ENCODE results near the gene TMEM108.
A peak's percentile ranks its signal among the peaks of the same experiment; 100 is the strongest.

TMEM108 gene

DNA sequence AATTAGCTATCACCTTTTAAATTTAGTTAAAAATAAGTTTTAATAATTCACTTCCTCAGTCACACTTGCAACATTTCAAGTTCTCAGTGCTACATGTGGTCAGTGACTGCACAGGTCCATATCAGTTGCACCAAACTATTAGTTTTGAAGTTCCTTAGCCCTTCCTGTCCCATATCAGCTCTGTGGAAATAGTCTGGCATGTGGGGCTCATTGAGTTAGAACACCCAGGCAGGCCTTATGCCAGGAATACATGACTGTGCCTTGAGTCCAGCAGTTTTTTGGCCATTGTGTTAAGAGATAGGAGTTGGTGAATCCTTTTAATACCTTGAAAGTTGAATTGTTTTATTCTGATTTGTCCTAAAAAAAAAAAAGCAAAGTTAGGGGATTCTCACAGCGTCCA, 207.9 kb downstream of the TMEM108 start:
- DNase-seq (ENCODE audit: insufficient read length, low spot score): no peak
- FAIRE-seq: no peak
- no peak for TF ChIP-seq POLR2A (IDR thresholded peaks at IDR 0.05; ENCODE audit: low read depth, low read length)
- no peak for TF ChIP-seq SPI1 (IDR thresholded peaks at IDR 0.05; ENCODE audit: low read depth, low read length)
- no peak for TF ChIP-seq POLR2AphosphoS5 (IDR thresholded peaks at IDR 0.05; ENCODE audit: low read depth, low read length)
- TF ChIP-seq POU2F2 (IDR thresholded peaks at IDR 0.05; ENCODE audit: low read depth, low read length): no peak
- TF ChIP-seq PAX5 (IDR thresholded peaks at IDR 0.05; ENCODE audit: insufficient read depth, low read length, severe bottlenecking): no peak
- TF ChIP-seq TAF1 (IDR thresholded peaks at IDR 0.05; ENCODE audit: low read depth, low read length): no peak

DNA sequence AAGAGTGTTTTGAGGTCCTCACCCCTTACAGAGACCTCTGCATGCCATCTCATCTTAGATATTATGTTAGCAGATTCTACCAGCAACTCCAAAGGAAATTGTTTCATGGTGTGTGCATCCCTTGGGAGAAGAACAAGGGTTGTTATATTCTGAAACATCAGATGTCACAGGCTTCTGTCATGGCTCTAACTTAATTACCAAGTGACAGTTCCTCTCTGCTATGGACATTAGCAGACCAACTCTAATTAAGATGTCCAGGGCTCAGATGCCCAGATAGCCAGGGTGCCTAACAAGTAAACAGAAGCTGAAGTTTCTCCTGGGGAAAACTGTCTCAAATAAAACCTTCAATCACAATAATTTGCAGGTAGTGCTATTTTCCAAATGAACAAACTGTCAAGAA, 208.6 kb downstream of the TMEM108 start:
- no peak for FAIRE-seq
- TF ChIP-seq POU2F2 (IDR thresholded peaks at IDR 0.05; ENCODE audit: low read depth, low read length) (no peak), POLR2A (IDR thresholded peaks at IDR 0.05; ENCODE audit: low read depth, low read length) (no peak), TAF1 (IDR thresholded peaks at IDR 0.05; ENCODE audit: low read depth, low read length) (no peak)
- no peak for DNase-seq (ENCODE audit: insufficient read length, low spot score)

DNA sequence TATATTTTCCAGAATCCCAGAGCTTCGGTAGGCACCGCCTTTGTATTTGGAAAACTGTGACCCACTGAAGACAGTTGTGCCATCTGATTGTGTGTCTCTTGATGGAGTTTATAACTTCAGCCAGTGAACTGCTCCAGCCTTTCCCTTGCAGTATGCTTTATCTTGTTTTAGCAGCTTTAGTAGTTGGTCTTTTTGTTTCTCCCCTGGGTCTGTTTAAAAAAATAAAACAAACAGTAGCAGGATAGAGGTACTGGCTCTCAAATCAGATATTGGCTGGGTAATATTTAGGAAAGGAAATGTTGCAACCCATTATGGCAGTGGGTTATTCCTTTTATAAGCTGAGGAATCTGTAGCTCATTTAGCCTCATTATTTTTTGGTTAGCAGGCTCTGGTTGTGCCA, 210.2 kb downstream of the TMEM108 start:
- no peak for FAIRE-seq
- DNase-seq (ENCODE audit: insufficient read length, low spot score): no peak
- TF ChIP-seq POU2F2 (IDR thresholded peaks at IDR 0.05; ENCODE audit: low read depth, low read length) (no peak), TAF1 (IDR thresholded peaks at IDR 0.05; ENCODE audit: low read depth, low read length) (no peak), PAX5 (IDR thresholded peaks at IDR 0.05; ENCODE audit: insufficient read depth, low read length, severe bottlenecking) (no peak), POLR2A (IDR thresholded peaks at IDR 0.05; ENCODE audit: low read depth, low read length) (no peak), SPI1 (IDR thresholded peaks at IDR 0.05; ENCODE audit: low read depth, low read length) (no peak), POLR2AphosphoS5 (IDR thresholded peaks at IDR 0.05; ENCODE audit: low read depth, low read length) (no peak)

DNA sequence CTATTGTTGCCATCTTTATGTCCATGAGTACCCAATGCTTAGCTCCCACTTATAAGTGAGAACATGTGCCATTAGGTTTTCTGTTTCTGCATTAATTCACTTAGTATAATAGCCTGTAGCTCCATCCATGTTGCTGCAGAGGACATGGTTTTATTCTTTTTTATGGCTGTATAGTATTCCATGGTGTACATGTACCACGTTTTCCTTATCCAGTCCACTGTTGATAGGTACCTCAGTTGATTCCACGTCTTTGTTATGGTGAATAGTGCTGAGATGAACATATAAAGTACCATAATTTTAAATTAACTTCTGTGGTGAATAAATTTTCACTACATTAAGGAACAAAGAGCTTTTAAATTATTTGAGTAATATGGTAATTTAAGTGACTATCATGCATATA, 211.3 kb downstream of the TMEM108 start:
- no peak for TF ChIP-seq TAF1 (IDR thresholded peaks at IDR 0.05; ENCODE audit: low read depth, low read length)
- TF ChIP-seq POLR2A (IDR thresholded peaks at IDR 0.05; ENCODE audit: low read depth, low read length): no peak
- TF ChIP-seq PAX5 (IDR thresholded peaks at IDR 0.05; ENCODE audit: insufficient read depth, low read length, severe bottlenecking): no peak
- TF ChIP-seq POLR2AphosphoS5 (IDR thresholded peaks at IDR 0.05; ENCODE audit: low read depth, low read length): no peak
- no peak for TF ChIP-seq POU2F2 (IDR thresholded peaks at IDR 0.05; ENCODE audit: low read depth, low read length)
- no peak for TF ChIP-seq SPI1 (IDR thresholded peaks at IDR 0.05; ENCODE audit: low read depth, low read length)
- FAIRE-seq: no peak
- no peak for DNase-seq (ENCODE audit: insufficient read length, low spot score)

DNA sequence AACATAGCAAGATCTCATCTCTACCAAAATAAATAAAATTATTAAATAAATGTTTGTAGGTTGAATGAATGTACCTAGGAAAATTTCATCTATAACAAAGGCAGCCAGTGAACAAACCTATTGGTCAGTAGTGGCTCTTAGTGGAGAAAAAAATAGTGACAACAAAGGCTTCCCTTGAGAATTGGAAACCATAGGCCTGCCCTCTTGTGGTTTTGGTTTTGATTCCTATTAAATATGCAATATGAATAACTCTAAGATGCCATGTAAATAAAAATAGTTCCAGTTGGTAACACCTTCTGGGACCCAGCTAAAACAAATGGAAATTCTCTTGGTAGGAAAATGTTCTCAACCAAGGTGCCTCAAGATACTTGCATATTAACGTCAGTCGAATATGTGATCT, 216.0 kb downstream of the TMEM108 start:
- FAIRE-seq (no peak), DNase-seq (ENCODE audit: insufficient read length, low spot score) (no peak)
- TF ChIP-seq TAF1 (IDR thresholded peaks at IDR 0.05; ENCODE audit: low read depth, low read length) (no peak), POU2F2 (IDR thresholded peaks at IDR 0.05; ENCODE audit: low read depth, low read length) (no peak), POLR2A (IDR thresholded peaks at IDR 0.05; ENCODE audit: low read depth, low read length) (no peak), SPI1 (IDR thresholded peaks at IDR 0.05; ENCODE audit: low read depth, low read length) (no peak), POLR2AphosphoS5 (IDR thresholded peaks at IDR 0.05; ENCODE audit: low read depth, low read length) (no peak)

DNA sequence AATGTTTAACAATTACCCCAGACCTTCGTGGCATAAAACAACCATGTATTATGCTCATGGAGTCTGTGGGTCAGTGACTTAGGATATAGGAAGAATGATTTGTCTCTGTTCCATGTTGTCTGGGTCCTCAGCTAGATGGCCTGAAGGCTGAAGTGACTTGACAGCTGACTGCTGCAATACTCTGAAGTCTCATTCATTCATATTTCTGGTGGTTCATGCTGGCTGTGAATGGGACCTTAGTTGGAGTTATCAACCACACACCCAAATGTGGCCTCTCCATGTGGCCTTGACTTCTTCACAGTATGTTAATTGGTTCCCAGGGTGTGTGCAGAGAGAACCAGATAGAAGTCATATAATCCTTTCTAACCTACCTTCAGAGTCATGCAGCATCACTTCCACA, 216.5 kb downstream of the TMEM108 start:
- no peak for FAIRE-seq
- DNase-seq (ENCODE audit: insufficient read length, low spot score): no peak
- TF ChIP-seq SPI1 (IDR thresholded peaks at IDR 0.05; ENCODE audit: low read depth, low read length) (no peak), TAF1 (IDR thresholded peaks at IDR 0.05; ENCODE audit: low read depth, low read length) (no peak), POU2F2 (IDR thresholded peaks at IDR 0.05; ENCODE audit: low read depth, low read length) (no peak), POLR2AphosphoS5 (IDR thresholded peaks at IDR 0.05; ENCODE audit: low read depth, low read length) (no peak), PAX5 (IDR thresholded peaks at IDR 0.05; ENCODE audit: insufficient read depth, low read length, severe bottlenecking) (no peak), POLR2A (IDR thresholded peaks at IDR 0.05; ENCODE audit: low read depth, low read length) (no peak)

DNA sequence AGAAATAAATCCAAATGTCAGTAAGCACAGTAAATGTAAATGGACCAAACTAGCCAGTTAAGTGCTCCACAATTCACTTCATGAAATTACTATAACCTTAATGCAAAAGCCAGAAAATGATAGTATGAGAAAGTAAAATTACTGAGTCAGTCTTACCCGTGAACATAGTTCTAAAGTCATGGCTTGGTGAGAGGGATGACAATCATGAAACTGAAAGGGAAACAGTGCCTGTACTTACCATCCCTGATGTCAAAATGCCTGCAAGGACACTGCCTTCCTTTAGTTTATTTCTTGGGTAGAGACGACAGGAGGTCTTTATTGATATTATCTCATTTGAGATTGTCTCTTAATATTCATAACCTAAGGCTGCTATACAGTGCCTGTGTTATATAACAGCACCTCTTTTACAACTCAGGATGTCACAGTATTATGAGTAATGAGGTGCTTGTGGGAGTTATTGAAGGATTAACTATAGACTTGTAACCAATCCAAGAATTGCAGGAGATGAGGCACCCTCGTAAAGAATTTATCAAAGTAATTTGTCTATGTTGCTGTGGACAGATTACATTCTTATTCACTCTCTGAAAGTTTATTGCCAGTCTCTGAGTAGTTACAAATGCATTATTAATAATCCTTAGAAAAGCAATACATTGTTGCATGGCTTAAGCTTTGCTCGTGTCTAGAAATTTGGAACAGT, 218.7 kb downstream of the TMEM108 start:
- TF ChIP-seq POU2F2 (IDR thresholded peaks at IDR 0.05; ENCODE audit: low read depth, low read length): no peak
- no peak for TF ChIP-seq TAF1 (IDR thresholded peaks at IDR 0.05; ENCODE audit: low read depth, low read length)
- FAIRE-seq (peak; percentile 23), DNase-seq (ENCODE audit: insufficient read length, low spot score) (no peak)

DNA sequence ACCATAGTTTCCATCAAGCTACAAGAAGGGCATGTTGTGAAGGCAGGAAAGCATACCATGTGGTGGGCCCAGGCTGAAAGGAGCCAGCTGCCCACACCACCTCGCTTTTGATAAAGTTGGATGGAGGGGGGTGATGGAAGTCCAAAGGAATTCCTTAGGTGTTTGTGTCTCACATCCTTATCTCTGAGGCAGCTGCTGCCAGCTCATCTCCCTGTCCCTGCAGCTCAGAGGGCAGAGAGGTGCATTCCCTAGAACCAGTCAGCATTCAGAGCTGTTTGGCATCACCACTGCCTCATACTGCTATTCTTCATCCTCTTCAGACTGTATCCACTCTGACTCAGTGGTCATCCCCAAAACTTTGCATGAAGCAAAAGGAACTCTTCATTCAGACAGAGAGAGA, 220.2 kb downstream of the TMEM108 start:
- TF ChIP-seq POLR2AphosphoS5 (IDR thresholded peaks at IDR 0.05; ENCODE audit: low read depth, low read length): no peak
- no peak for TF ChIP-seq TAF1 (IDR thresholded peaks at IDR 0.05; ENCODE audit: low read depth, low read length)
- no peak for TF ChIP-seq SPI1 (IDR thresholded peaks at IDR 0.05; ENCODE audit: low read depth, low read length)
- no peak for TF ChIP-seq POU2F2 (IDR thresholded peaks at IDR 0.05; ENCODE audit: low read depth, low read length)
- DNase-seq (ENCODE audit: insufficient read length, low spot score) (no peak), FAIRE-seq (no peak)

DNA sequence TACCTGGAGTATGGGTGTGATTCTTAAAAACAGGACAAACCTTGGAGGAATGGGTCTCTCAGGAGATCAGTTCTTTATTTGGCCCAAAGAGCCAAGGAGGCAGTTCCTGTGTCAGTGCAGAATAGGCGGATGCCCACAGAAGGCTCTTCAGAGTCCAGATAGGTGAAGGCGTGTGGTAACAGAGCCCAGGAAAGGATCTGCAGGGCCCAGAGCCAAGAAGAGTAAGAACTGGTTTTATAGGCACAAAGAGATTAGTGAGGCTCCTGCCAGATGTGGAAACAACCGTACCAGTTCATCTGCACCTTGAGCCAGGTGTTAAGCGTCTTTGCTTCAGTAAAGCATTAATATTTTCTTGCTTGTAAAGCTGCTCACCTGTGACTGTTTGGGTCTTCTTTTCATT, 221.6 kb downstream of the TMEM108 start:
- TF ChIP-seq TAF1 (IDR thresholded peaks at IDR 0.05; ENCODE audit: low read depth, low read length) (no peak), POLR2A (IDR thresholded peaks at IDR 0.05; ENCODE audit: low read depth, low read length) (no peak), POU2F2 (IDR thresholded peaks at IDR 0.05; ENCODE audit: low read depth, low read length) (no peak), POLR2AphosphoS5 (IDR thresholded peaks at IDR 0.05; ENCODE audit: low read depth, low read length) (no peak), PAX5 (IDR thresholded peaks at IDR 0.05; ENCODE audit: insufficient read depth, low read length, severe bottlenecking) (no peak), SPI1 (IDR thresholded peaks at IDR 0.05; ENCODE audit: low read depth, low read length) (no peak)
- no peak for DNase-seq (ENCODE audit: insufficient read length, low spot score)
- no peak for FAIRE-seq

DNA sequence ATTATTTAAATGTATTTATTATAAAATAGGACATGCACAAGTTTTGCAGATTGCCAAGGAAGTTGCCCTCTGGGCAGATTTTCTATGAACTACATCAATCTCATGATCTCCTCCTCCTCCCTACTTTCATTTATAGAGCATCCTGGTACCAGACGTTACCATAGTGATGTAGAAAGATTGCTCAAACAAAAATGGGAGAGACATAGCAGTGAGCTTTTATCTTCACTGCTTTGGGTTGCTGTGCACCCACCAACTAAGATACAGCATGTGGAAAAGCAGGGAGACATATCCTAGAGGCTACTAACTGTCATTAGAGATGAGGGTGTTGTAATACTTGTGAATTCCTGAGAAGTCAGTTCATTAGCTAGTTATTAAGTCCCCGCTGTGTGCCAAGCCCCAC, 224.1 kb downstream of the TMEM108 start:
- FAIRE-seq (no peak), DNase-seq (ENCODE audit: insufficient read length, low spot score) (no peak)
- no peak for TF ChIP-seq POLR2AphosphoS5 (IDR thresholded peaks at IDR 0.05; ENCODE audit: low read depth, low read length)
- no peak for TF ChIP-seq SPI1 (IDR thresholded peaks at IDR 0.05; ENCODE audit: low read depth, low read length)
- no peak for TF ChIP-seq TAF1 (IDR thresholded peaks at IDR 0.05; ENCODE audit: low read depth, low read length)
- no peak for TF ChIP-seq POLR2A (IDR thresholded peaks at IDR 0.05; ENCODE audit: low read depth, low read length)
- TF ChIP-seq POU2F2 (IDR thresholded peaks at IDR 0.05; ENCODE audit: low read depth, low read length): no peak
- TF ChIP-seq PAX5 (IDR thresholded peaks at IDR 0.05; ENCODE audit: insufficient read depth, low read length, severe bottlenecking): no peak
